HG03558 (cell line): ENCODE results near the gene MTTP.

Source experiments
- ATAC-seq: cut with Tn5 transposase; IDR thresholded peaks from one replicate; pipeline ENCODE4 v1.9.1; 2021; ENCODE audit warnings: moderate number of reproducible peaks; ENCODE audit not compliant: unreplicated experiment; ENCODE audit errors: extremely low read depth

MTTP gene

DNA sequence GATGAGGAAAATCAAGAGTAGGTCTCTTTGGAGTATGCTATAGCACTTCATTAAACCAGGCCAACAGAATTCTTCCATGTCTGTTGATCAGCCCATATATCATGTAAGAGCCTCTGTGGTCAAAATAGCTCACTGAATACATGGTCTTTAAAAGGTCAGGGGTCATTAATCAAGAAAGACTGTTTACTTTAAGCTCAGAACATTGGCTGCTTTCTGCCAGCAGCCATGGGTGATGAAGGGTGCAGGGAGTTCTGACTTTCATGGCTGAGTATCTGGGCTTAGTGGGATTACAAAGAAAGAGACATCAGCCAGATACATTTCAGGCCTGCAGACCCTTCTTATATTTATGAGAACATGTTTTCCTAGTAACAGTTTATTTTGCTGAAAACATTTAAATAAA, 90.1 kb downstream of the MTTP start:
- no peak for ATAC-seq

DNA sequence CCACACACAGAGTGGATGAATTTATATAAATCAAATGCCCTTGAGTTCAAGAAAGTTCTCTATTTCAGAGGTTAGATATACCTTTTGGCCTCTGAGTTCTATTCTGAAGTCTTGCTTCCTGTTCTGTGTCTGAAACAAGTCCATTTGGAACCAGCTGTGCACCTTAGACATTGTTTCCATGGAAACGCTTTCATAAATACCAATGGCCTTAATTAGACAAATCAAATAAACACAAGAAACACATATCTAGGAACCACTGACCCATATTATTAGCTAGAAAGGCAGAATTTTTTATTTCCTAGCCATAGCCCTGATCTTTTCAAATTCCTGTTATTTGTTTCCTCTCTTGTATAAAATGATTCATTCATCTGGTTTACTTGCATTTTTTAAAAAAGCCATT, 91.4 kb downstream of the MTTP start:
- no peak for ATAC-seq

GRCh38 chr4:99668472-99668871, 93.8 kb downstream of the MTTP start:
- no peak for ATAC-seq

GRCh38 chr4:99669084-99669483, 94.5 kb downstream of the MTTP start:
- ATAC-seq, result no peak

- no peak for ATAC-seq
Observed at GRCh38 chr4:99670409-99671073, 95.9 kb downstream of the MTTP start.
